ENCODE results near the gene SP6. TPM values are rescaled to one million over a fixed set of nuclear protein-coding genes. Genes with fewer than 3 reads are reported as not detected.

The SP6 gene
- polyA plus RNA-seq, 1 experiment = 0.05 TPM

DNA sequence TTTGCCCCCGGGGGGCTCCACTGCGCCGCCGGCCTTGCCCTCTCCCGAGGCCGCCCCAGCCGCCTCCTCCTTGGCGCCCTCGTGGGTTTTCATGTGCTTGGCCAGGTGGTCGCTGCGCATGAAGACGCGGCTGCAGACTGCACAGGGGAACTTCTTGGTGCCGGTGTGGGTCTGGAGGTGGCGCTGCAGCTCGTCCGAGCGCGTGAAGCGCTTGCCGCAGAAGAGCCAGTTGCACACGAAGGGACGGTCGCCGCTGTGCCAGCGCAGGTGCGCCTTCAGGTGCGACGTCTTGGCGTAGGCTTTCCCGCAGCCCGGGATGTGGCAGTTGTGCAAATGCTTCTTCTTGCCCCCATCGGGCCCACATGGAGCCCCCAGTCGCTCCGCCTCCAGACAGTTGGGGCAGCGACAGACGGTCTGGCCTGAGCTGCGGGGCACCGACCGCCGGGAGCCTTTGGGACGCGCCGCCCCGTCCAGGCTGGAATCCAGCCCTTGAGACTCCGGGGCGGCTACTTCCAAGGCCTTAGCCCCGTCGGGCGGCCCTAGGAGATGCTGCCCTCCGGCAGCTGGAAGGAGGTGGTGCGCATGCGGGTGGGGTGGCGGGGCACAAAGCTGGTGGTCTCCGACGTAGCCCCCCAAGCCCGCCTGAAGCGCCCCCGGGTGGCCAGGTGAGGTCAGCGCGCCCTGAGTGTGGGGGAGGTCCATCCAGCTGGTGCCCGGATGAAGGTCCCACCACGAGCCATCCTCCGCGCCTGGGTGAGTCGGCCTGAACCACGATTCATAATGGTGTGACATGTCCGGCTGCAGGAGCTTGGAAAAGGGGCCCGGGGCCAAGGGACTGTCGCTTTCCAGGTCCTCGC is 3.4 kb downstream of the SP6 start:
- TF ChIP-seq, protein P1, sequence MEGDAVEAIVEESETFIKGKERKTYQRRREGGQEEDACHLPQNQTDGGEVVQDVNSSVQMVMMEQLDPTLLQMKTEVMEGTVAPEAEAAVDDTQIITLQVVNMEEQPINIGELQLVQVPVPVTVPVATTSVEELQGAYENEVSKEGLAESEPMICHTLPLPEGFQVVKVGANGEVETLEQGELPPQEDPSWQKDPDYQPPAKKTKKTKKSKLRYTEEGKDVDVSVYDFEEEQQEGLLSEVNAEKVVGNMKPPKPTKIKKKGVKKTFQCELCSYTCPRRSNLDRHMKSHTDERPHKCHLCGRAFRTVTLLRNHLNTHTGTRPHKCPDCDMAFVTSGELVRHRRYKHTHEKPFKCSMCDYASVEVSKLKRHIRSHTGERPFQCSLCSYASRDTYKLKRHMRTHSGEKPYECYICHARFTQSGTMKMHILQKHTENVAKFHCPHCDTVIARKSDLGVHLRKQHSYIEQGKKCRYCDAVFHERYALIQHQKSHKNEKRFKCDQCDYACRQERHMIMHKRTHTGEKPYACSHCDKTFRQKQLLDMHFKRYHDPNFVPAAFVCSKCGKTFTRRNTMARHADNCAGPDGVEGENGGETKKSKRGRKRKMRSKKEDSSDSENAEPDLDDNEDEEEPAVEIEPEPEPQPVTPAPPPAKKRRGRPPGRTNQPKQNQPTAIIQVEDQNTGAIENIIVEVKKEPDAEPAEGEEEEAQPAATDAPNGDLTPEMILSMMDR (IDR thresholded peaks at IDR 0.05; ENCODE audit: insufficient read depth, low read depth, low read length) = peak; percentile 43
- H3K4me3 ChIP-seq (ENCODE audit: low read depth, low read length) = no peak overlapping the region
- H3K36me3 ChIP-seq (ENCODE audit: control insufficient read depth, insufficient read depth, low read length) = no peaks in the 10 kb centered on the region
- POLR2A ChIA-PET = interaction anchor here (0.6 kb wide), 1 partner anchor 50 kb away, joined by 5 read pairs; no protein-coding TSS in a partner anchor
- no peak for DNase-seq (ENCODE audit: low read depth)
- H3K27me3 ChIP-seq (ENCODE audit: control insufficient read depth, insufficient read depth, low read length) = peaks cover 22% of the 10 kb centered on the region
- CTCF ChIA-PET = interaction anchor here (0.9 to 20.0 kb wide), 8 partner anchors 11 to 174 kb away, joined by 3 to 875 read pairs (median 4); partner anchors contain the start of genes PRR15L, SP2 and SP6

DNA sequence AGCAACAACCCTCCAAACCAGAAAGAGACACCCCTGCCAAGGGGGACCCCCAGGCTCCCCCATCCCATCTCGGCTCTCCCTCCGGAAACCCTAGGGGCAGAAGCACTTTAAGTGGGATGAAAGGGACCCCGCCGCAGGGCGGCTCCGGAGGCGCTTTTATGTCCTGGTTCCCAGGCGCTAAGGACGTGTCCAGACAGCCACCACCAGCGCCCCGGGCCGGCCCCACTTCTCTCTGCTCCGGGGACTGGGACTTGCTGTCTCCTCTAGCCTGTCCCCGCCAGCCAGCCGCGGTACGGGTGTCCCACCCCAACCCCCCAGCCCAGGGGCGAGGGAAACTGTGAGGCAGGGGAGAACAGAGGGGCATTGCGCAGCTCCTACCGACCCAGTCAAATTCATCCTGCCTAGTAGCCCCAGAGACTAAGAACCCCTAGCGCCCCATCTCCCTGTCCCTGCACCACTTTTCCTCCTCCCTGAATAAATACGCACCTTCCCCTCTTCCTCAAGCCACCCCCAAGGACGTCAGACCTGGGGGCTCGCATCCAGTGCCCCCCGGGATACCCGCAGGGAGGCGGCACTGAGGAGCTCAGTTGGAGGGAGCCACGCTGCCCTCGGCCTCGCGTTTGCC is 4.1 kb downstream of the SP6 start:
- TF ChIP-seq, protein P1 (IDR thresholded peaks at IDR 0.05; ENCODE audit: insufficient read depth, low read depth, low read length) = no peak
- ChIA-PET POLR2A (interaction anchor here (0.6 kb wide), 1 partner anchor 51 kb away, joined by 5 read pairs; no protein-coding TSS in a partner anchor), CTCF (interaction anchor here (0.9 to 20.0 kb wide), 8 partner anchors 12 to 175 kb away, joined by 3 to 875 read pairs (median 6); partner anchors contain the start of genes LRRC46, MRPL10, PRR15L and SP2)
- Histone ChIP-seq H3K27me3 (ENCODE audit: control insufficient read depth, insufficient read depth, low read length) (peaks cover 16% of the 10 kb centered on the region), H3K36me3 (ENCODE audit: control insufficient read depth, insufficient read depth, low read length) (no peaks in the 10 kb centered on the region), H3K4me3 (ENCODE audit: low read depth, low read length) (no peak overlapping the region)
- no peak for DNase-seq (ENCODE audit: low read depth)

DNA sequence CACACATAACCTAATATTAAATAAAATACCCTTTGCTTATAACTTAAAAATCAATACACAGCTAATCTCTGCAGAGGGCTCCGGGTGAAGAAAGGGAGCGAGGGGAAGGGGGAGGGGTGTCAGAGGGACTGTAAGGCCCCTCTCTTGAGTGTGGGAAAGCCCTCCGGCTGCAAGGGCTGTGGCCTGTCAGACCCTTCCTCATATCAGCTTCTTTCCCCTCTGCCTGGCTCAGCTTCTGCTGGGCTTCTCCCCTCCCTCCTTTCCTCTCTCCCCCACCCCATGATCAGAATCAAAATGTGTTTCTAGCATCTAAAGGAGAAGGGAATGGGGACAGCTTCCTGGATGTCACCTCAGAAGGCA is 5.3 kb downstream of the SP6 start:
- Histone ChIP-seq H3K36me3 (ENCODE audit: control insufficient read depth, insufficient read depth, low read length) (no peaks in the 10 kb centered on the region), H3K27me3 (ENCODE audit: control insufficient read depth, insufficient read depth, low read length) (peaks cover 14% of the 10 kb centered on the region), H3K4me3 (ENCODE audit: low read depth, low read length) (no peak overlapping the region)
- ChIA-PET CTCF (interaction anchor here (0.7 to 20.0 kb wide), 9 partner anchors 9 to 173 kb away, joined by 3 to 875 read pairs (median 7); partner anchors contain the start of genes CDK5RAP3, LRRC46, MRPL10 and SP2), POLR2A (no interaction called here)
- TF ChIP-seq, protein P1 (IDR thresholded peaks at IDR 0.05; ENCODE audit: insufficient read depth, low read depth, low read length) = no peak
- DNase-seq (ENCODE audit: low read depth) = no peak

DNA sequence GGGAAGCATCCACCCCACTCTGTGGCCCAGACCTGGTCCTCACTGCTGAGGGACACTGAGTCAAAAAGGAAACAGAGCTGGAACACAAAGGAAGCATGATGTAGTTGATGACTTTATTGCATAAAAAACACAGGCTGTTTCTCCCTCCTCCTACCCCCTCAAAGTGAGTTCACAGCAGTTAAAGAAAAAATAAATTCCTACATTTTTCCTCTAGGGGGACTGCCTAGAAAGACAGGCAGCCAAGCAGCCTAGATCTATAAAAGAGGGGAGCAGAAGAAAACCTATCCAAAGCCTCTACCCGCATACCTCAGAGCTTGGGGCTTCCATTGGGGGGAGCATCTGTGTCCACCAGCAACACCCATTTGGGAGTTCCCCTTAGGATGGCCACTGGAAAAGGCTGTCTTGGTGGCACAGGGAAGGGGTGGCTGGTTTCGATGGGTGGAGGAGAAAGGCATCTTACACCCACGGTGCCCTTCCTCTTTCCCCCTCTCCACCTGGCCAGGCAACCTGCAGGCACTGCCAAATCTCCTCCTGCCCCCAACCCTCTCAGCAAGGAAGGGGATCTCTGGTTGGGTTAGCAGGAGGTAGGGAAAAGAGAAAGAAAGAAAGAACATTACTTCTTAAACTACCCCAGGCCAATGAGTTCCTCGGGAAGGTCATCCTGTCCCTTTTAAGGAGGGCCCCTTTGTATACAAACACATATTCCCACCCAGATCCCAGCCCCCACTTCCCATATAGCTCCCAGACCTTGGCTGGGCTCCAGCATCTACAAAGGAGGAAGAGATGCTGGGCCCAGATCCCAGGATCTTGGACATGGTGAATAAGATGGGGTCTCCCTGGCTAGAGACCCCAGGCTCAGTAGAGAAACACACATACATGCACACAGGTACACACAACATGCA is 5.9 kb downstream of the SP6 start:
- Histone ChIP-seq H3K27me3 (ENCODE audit: control insufficient read depth, insufficient read depth, low read length) (peaks cover 14% of the 10 kb centered on the region), H3K36me3 (ENCODE audit: control insufficient read depth, insufficient read depth, low read length) (no peaks in the 10 kb centered on the region), H3K4me3 (ENCODE audit: low read depth, low read length) (no peak overlapping the region)
- ChIA-PET POLR2A (no interaction called here), CTCF (interaction anchor here (0.6 to 20.0 kb wide), 15 partner anchors 9 to 173 kb away, joined by 3 to 875 read pairs (median 4); partner anchors contain the start of genes CDK5RAP3, LRRC46, MRPL10 and SP2)
- no peak for DNase-seq (ENCODE audit: low read depth)
- TF ChIP-seq, protein P1 (IDR thresholded peaks at IDR 0.05; ENCODE audit: insufficient read depth, low read depth, low read length) = peak; percentile 53
